ENCODE data around the gene CRB3. TPM values are rescaled to one million over a fixed set of nuclear protein-coding genes. Genes with fewer than 3 reads are reported as not detected.

Gene CRB3
- total and polyA plus RNA-seq, 2 of the 8 experiments (the other 6 are each of a cell fraction or from before 2014, with no cell fraction given): 21.1 to 24.6 TPM

- TF ChIP-seq CTCF (IDR thresholded peaks at IDR 0.05; ENCODE audit: control extremely low read depth in 1 of 3, insufficient read depth in 1 of 3, low read depth in 1 of 3, low read length in 3 of 3): no peak
- no peak for TF ChIP-seq TBP (IDR thresholded peaks at IDR 0.05; ENCODE audit: low read depth, low read length)
- no peak for TF ChIP-seq GTF2F1 (IDR thresholded peaks at IDR 0.05; ENCODE audit: borderline replicate concordance, low read depth, low read length)
- no peak for TF ChIP-seq GABPA (IDR thresholded peaks at IDR 0.05; ENCODE audit: borderline replicate concordance, insufficient read depth, low read length)
Observed at GRCh38 chr19:6475321-6476108, 11.4 kb downstream of the CRB3 start (continued).

All from H1 (cell line).